ENCODE measurements around the gene HLA-DMB. TPM values are rescaled to one million over a fixed set of nuclear protein-coding genes. Genes with fewer than 3 reads are reported as not detected.

The HLA-DMB gene
- total and polyA plus RNA-seq, 10 of the 15 experiments (the other 5 are each of a cell fraction or from before 2014, with no cell fraction given): 114 to 173 (median 150) TPM

- 0% methylated on average over 7 of the region's 8 CpGs for WGBS (ENCODE audit: insufficient coverage, insufficient replicate concordance, low lambda C conversion rate, missing lambda C conversion rate)
- H3K4me3 ChIP-seq: peak overlapping the region; percentile 81
- H3K79me2 ChIP-seq (ENCODE audit: control insufficient read depth, insufficient read depth, low read length): peaks cover 28% of the 10 kb centered on the region
- H3K4me1 ChIP-seq (ENCODE audit: control insufficient read depth, insufficient read depth, low read length): peaks cover 12% of the 10 kb centered on the region
- TF ChIP-seq SUPT20H (IDR thresholded peaks at IDR 0.05; ENCODE audit: borderline replicate concordance, control insufficient read depth, low read depth, low read length) (no peak), WRNIP1 (IDR thresholded peaks at IDR 0.05; ENCODE audit: borderline replicate concordance, low read depth, low read length) (no peak), YY1 (IDR thresholded peaks at IDR 0.05; ENCODE audit: low read depth, low read length) (no peak), MAX (IDR thresholded peaks at IDR 0.05; ENCODE audit: low read depth, low read length) (no peak), BCLAF1 (IDR thresholded peaks at IDR 0.05) (no peak), RB1 (IDR thresholded peaks at IDR 0.05; ENCODE audit: borderline replicate concordance) (no peak), ATF2 (IDR thresholded peaks at IDR 0.05; ENCODE audit: low read length) (no peak), NFYA (IDR thresholded peaks at IDR 0.05; ENCODE audit: borderline replicate concordance, low read depth, low read length) (no peak)
- H3K36me3 ChIP-seq (ENCODE audit: control insufficient read depth in 2 of 2, insufficient read depth in 2 of 2, low read length in 1 of 2): no peaks in the 10 kb centered on the region
- peak overlapping the region; percentile 63 for H3K4me2 ChIP-seq (ENCODE audit: control insufficient read depth, insufficient read depth)
- no peaks in the 10 kb centered on the region for H3K9me3 ChIP-seq (replicated peaks; ENCODE audit: control insufficient read depth, insufficient read depth, low read length)
- H4K20me1 ChIP-seq (ENCODE audit: control insufficient read depth, insufficient read depth): no peaks in the 10 kb centered on the region
- peak overlapping the region; percentile 90 for H2AFZ ChIP-seq (ENCODE audit: control insufficient read depth, low read depth, low read length)
- DNase-seq (ENCODE audit: low read depth, low spot score): no peak
- SMC1A ChIA-PET (ENCODE audit: uncharacterized antibody, unreplicated experiment): interaction anchor here (1.1 to 6.7 kb wide), 17 partner anchors 23 to 98 kb away, joined by 3 to 51 read pairs (median 5); partner anchors contain the start of genes HLA-DMA and HLA-DMB
- POLR2A ChIA-PET: interaction anchor here (0.9 to 3.3 kb wide), 15 partner anchors 9 to 181 kb away, joined by 3 to 23 read pairs (median 4); partner anchors contain the start of genes HLA-DMA, HLA-DMB, HLA-DPA1 and HLA-DPB1
- intact Hi-C loops (cut with micrococcal nuclease; ENCODE audit: unreplicated experiment) (no loop called here), in situ Hi-C loops (cut with MboI) (no loop called here)
- H3K27ac ChIP-seq (ENCODE audit: control insufficient read depth, insufficient read depth): peak overlapping the region; percentile 90
- no peak for FAIRE-seq
- peak overlapping the region; percentile 88 for H3K9ac ChIP-seq (ENCODE audit: control insufficient read depth, insufficient read depth, low read length)
- CTCF ChIA-PET: interaction anchor here (0.7 to 5.2 kb wide), 12 partner anchors 8 to 302 kb away, joined by 3 to 61 read pairs (median 7); partner anchors contain the start of genes HLA-DMA and TAP2
- RAD21 ChIA-PET (ENCODE audit: unreplicated experiment): interaction anchor here (0.6 to 5.0 kb wide), 17 partner anchors 9 to 470 kb away, joined by 3 to 34 read pairs (median 4); partner anchors contain the start of genes HLA-DMA, HLA-DMB, HLA-DPB1 and PSMB9
- BruUV-seq (replicated peaks): TSS peak; percentile 61
- ATAC-seq: peak; percentile 42
- no peaks in the 10 kb centered on the region for H3K27me3 ChIP-seq (replicated peaks in 1 of 2; ENCODE audit: control insufficient read depth in 2 of 2, insufficient read depth in 2 of 2, low read length in 1 of 2)
These were observed 45.9 kb downstream of the HLA-DMB start for GRCh38 chr6:32895006-32895345.

Measured in GM12878 (cell line).